GM12878 (cell line): ENCODE measurements around the gene RNFT2. TPM values are rescaled to one million over a fixed set of nuclear protein-coding genes. Genes with fewer than 3 reads are reported as not detected.

ENCODE experiments used
- ATAC-seq: fragments of 200-7000 bp; cut with Tn5 transposase; 3 replicates; pipeline ENCODE4 v1.9.1; 2020; ENCODE audit warnings: mild to moderate bottlenecking, moderate library complexity
- BruUV-seq: library from RNA; stranded (reverse); fragments of 400-500 nt; replicated peaks from 2 replicates; lab custom pipeline; 2021; lab: Mats Ljungman, UMichigan
- CTCF ChIA-PET: fragments of 300-600 bp; sonication (Branson Sonifier 250); formaldehyde crosslinking; extraction: SDS; loops from one replicate; lab custom pipeline; 2021; ENCODE audit warnings: inconsistent platforms; lab: Yijun Ruan, JAX
- POLR2A ChIA-PET: fragments of 350-600 bp; formaldehyde crosslinking; extraction: SDS; loops from one replicate; lab custom pipeline; 2021; ENCODE audit warnings: inconsistent platforms; lab: Charles Lee
- RAD21 ChIA-PET: fragments of 300-600 bp; sonication (Branson Sonifier 250); formaldehyde crosslinking; loops from one replicate; lab custom pipeline; 2023; ENCODE audit warnings: antibody characterized with exemption; ENCODE audit not compliant: unreplicated experiment; lab: Charles Lee
- SMC1A ChIA-PET: fragments of 300-600 bp; sonication (Branson Sonifier 250); formaldehyde crosslinking; loops from one replicate; lab custom pipeline; 2023; ENCODE audit not compliant: unreplicated experiment, uncharacterized antibody; lab: Charles Lee
- DNase-seq: peaks from one replicate; pipeline ENCODE4 v3.0.0-alpha.2; 2011; ENCODE audit warnings: low read depth, low spot score
- FAIRE-seq: peaks from 3 replicates; lab custom pipeline; 2011; peaks lifted over from hg19 to GRCh38; lab: Jason Lieb, UNC
- H2AFZ ChIP-seq: 2 replicates; pipeline ENCODE4 v1.6.0; 2011; ENCODE audit warnings: low read depth, low read length, control low read depth; ENCODE audit not compliant: control insufficient read depth
- H3K27ac ChIP-seq: 2 replicates; pipeline ENCODE4 v1.5.1; 2011; ENCODE audit warnings: control low read depth; ENCODE audit not compliant: control insufficient read depth, insufficient read depth
- H3K27me3 ChIP-seq, 2 experiments: replicated peaks in 1 of 2; 2 replicates each; pipeline versions ENCODE4 v1.6.0 to v1.6.1; 2011; ENCODE audit warnings: low read length in 1 of 2; ENCODE audit not compliant: control insufficient read depth in 2 of 2, insufficient read depth in 2 of 2
- H3K36me3 ChIP-seq, 2 experiments: 2 replicates each; pipeline ENCODE4 v1.5.1; 2011; ENCODE audit warnings: low read length in 1 of 2; ENCODE audit not compliant: control insufficient read depth in 2 of 2, insufficient read depth in 2 of 2
- H3K4me1 ChIP-seq: 2 replicates; pipeline ENCODE4 v1.6.1; 2011; ENCODE audit warnings: mild to moderate bottlenecking, low read length, moderate library complexity, mixed read lengths; ENCODE audit not compliant: control insufficient read depth, insufficient read depth
- H3K4me2 ChIP-seq: 2 replicates; pipeline ENCODE4 v1.6.0; 2011; ENCODE audit warnings: control low read depth; ENCODE audit not compliant: control insufficient read depth, insufficient read depth
- H3K4me3 ChIP-seq: fragments of 200-600 bp; sonication (generic); 2 replicates; pipeline ENCODE4 v1.5.1; 2016
- H3K79me2 ChIP-seq: 2 replicates; pipeline ENCODE4 v1.6.0; 2011; ENCODE audit warnings: low read length; ENCODE audit not compliant: control insufficient read depth, insufficient read depth
- H3K9ac ChIP-seq: 2 replicates; pipeline ENCODE4 v1.8.0; 2011; ENCODE audit warnings: low read length, control low read depth, mixed read lengths; ENCODE audit not compliant: control insufficient read depth, insufficient read depth
- H3K9me3 ChIP-seq: replicated peaks from 3 replicates; pipeline ENCODE4 v1.5.1; 2011; ENCODE audit warnings: mild to moderate bottlenecking, low read length; ENCODE audit not compliant: control insufficient read depth, insufficient read depth
- H4K20me1 ChIP-seq: 2 replicates; pipeline ENCODE4 v1.6.0; 2011; ENCODE audit not compliant: control insufficient read depth, insufficient read depth
- ETV6 ChIP-seq, 2 experiments: fragments of 450-650 bp in 1 of 2; IDR thresholded peaks in 1 of 2; conservative IDR thresholded peaks in 1 of 2; 2 replicates each; pipeline ENCODE4 v1.6.1; 2014; ENCODE audit warnings: antibody characterized with exemption in 1 of 2, borderline replicate concordance in 1 of 2, low read depth in 1 of 2, mild to moderate bottlenecking in 1 of 2, moderate library complexity in 1 of 2
- SMAD5 ChIP-seq: IDR thresholded peaks from 2 replicates; pipeline ENCODE4 v1.6.1; 2016; ENCODE audit warnings: antibody characterized with exemption, low read depth
- ZNF592 ChIP-seq: fragments of 450-650 bp; IDR thresholded peaks from 2 replicates; pipeline ENCODE4 v1.6.1; 2017; ENCODE audit warnings: mild to moderate bottlenecking, moderate library complexity
- WGBS: methylation state at CpG from one replicate; pipeline ENCODE4 v1.1.6; 2016; ENCODE audit warnings: low lambda C conversion rate; ENCODE audit not compliant: insufficient replicate concordance, insufficient coverage; ENCODE audit errors: missing lambda C conversion rate; 5-methylcytosine and 5-hydroxymethylcytosine counted together
- in situ Hi-C: fragments of 300-500 bp; cut with MboI; formaldehyde crosslinking; loops from 9 replicates; pipeline ENCODE4 v1.14.3; 2018; ENCODE audit warnings: mixed read lengths
- intact Hi-C: fragments of 100-400 bp; cut with micrococcal nuclease; formaldehyde crosslinking; loops from one replicate; pipeline ENCODE4 v1.14.2; 2022; ENCODE audit not compliant: unreplicated experiment
- polyA plus RNA-seq, 11 experiments: library from polyadenylated mRNA; depleted of rRNA in 4 of 11; unstranded in 6 of 11; stranded (reverse) in 5 of 11; fragments of >200 nt; fragmentation: Nextera tagmentation in 4 of 11; fragmentation: Illumina TruSeq in 1 of 11; extraction: Ambion mirVana in 4 of 11; extraction: Trizol in 1 of 11; gene quantifications; 1 replicate in 1 of 11; 2 replicates in 10 of 11; pipeline versions ENCODE4 v1.2.1 to v1.2.3, GENCODE V29; 2011 to 2016; ENCODE audit warnings: inconsistent platforms in 2 of 11, missing spikeins in 2 of 11, low read depth in 1 of 11
- total RNA-seq, 4 experiments: library from RNA; depleted of rRNA in 3 of 4; stranded (reverse); fragments of >200 nt in 3 of 4; fragmentation: Illumina TruSeq in 1 of 4; extraction: Trizol in 1 of 4; gene quantifications; 2 replicates each; pipeline versions ENCODE4 v1.2.1 to v1.2.3, GENCODE V29; 2013 to 2021

Gene RNFT2
- total and polyA plus RNA-seq, 10 of the 15 experiments (the other 5 are each of a cell fraction or from before 2014, with no cell fraction given) = 2.5 to 17.3 (median 9.7) TPM

GRCh38 chr12:116749884-116750283, 11.8 kb downstream of the RNFT2 start:
- Histone ChIP-seq H3K27ac (no peak overlapping the region), H3K79me2 (no peaks in the 10 kb centered on the region), H3K4me1 (no peaks in the 10 kb centered on the region), H3K36me3 (peaks cover 0 to 2% of the 10 kb centered on the region in 2 experiments; a peak in 1 of 4 replicates), H3K9ac (no peak overlapping the region), H3K4me3 (no peak overlapping the region), H3K4me2 (no peak overlapping the region), H2AFZ (no peak overlapping the region), H3K9me3 (no peaks in the 10 kb centered on the region), H4K20me1 (no peaks in the 10 kb centered on the region), H3K27me3 (no peaks in the 10 kb centered on the region)
- in situ Hi-C loops (no loop called here), intact Hi-C loops (no loop called here)
- 100% methylated on average over 13 of the region's 26 CpGs for whole genome bisulfite sequencing
- no TSS peak for BruUV-seq
- RAD21 ChIA-PET = no interaction called here
- DNase-seq (no peak), FAIRE-seq (no peak), ATAC-seq (no peak)
- SMC1A ChIA-PET = no interaction called here
- TF ChIP-seq ETV6 (conservative IDR thresholded peaks at IDR 0.05 in 1 of 2, IDR thresholded peaks at IDR 0.05 in 1 of 2; ENCODE audit: borderline replicate concordance in 1 of 2, low read depth in 1 of 2) (no peak), SMAD5 (no peak), ZNF592 (no peak)
- POLR2A ChIA-PET = no interaction called here
- CTCF ChIA-PET = interaction anchor here (0.7 kb wide), 1 partner anchor 46 kb away, joined by 3 read pairs; no protein-coding TSS in a partner anchor
